Activated CD8-positive, alpha-beta memory T cell treated with anti-CD3 and anti-CD28 coated beads, Interleukin-2, amount 50 U/mL, for 24 hours (primary cell): Measurements from ENCODE around the gene GJD2.

ENCODE experiments used
- DNase-seq: peaks from one replicate; pipeline ENCODE4 v3.0.0-alpha.2; 2020; ENCODE audit errors: extremely low read depth

The GJD2 gene

GRCh38 chr15:34724481-34724880, 30.3 kb downstream of the GJD2 start:
- DNase-seq, result no peak

- no peak for DNase-seq
Measured at GRCh38 chr15:34722439-34722836, 32.4 kb downstream of the GJD2 start.

- DNase-seq, result no peak
Measured at GRCh38 chr15:34721802-34722438, 32.9 kb downstream of the GJD2 start.

GRCh38 chr15:34721157-34721801, 33.5 kb downstream of the GJD2 start:
- no peak for DNase-seq

- no peak for DNase-seq
Measured at GRCh38 chr15:34719695-34720094, 35.1 kb downstream of the GJD2 start.

GRCh38 chr15:34718681-34719665, 35.8 kb downstream of the GJD2 start:
- no peak for DNase-seq

- DNase-seq, result no peak
Measured at GRCh38 chr15:34717729-34718128, 37.1 kb downstream of the GJD2 start.

- DNase-seq, result no peak
Measured at GRCh38 chr15:34716111-34716510, 38.7 kb downstream of the GJD2 start.

- DNase-seq, result no peak
Measured at GRCh38 chr15:34714476-34715121, 40.2 kb downstream of the GJD2 start.

GRCh38 chr15:34713635-34714034, 41.2 kb downstream of the GJD2 start:
- DNase-seq, result no peak

GRCh38 chr15:34709866-34710265, 44.9 kb downstream of the GJD2 start:
- no peak for DNase-seq

- DNase-seq, result no peak
Measured at GRCh38 chr15:34708422-34708821, 46.4 kb downstream of the GJD2 start.

- DNase-seq, result no peak
Measured at GRCh38 chr15:34701536-34701935, 53.3 kb downstream of the GJD2 start.
